Spinal cord (tissue), 10 donors: ENCODE results near the gene HDAC4. TPM values are rescaled to one million over a fixed set of nuclear protein-coding genes. Genes with fewer than 3 reads are reported as not detected.

Source experiments
- DNase-seq, 6 donors: peaks; one replicate each; pipeline versions ENCODE4 v3.0.0 to v3.0.0-alpha.2; 2013 to 2015; ENCODE audit warnings: low spot score in 6 of 6, low read depth in 4 of 6
- H3K27ac ChIP-seq: one replicate; pipeline ENCODE4 v1.5.1; 2013; ENCODE audit warnings: low read depth, low read length, control low read depth
- H3K27me3 ChIP-seq: one replicate; pipeline ENCODE4 v1.6.1; 2013; ENCODE audit warnings: low read length; ENCODE audit not compliant: control insufficient read depth, insufficient read depth
- H3K36me3 ChIP-seq: one replicate; pipeline ENCODE4 v1.6.1; 2013; ENCODE audit warnings: low read length; ENCODE audit not compliant: control insufficient read depth, insufficient read depth
- H3K4me1 ChIP-seq: one replicate; pipeline ENCODE4 v1.6.1; 2013; ENCODE audit warnings: low read length; ENCODE audit not compliant: control insufficient read depth, insufficient read depth
- H3K4me3 ChIP-seq: one replicate; pipeline ENCODE4 v1.5.1; 2013; ENCODE audit warnings: low read depth, low read length, control low read depth
- H3K9me3 ChIP-seq: one replicate; pipeline ENCODE4 v1.6.1; 2013; ENCODE audit warnings: low read length; ENCODE audit not compliant: control insufficient read depth, insufficient read depth
- WGBS: methylation state at CpG from one replicate; pipeline ENCODE4 v1.1.5; 2013; ENCODE audit warnings: missing lambda C conversion rate; ENCODE audit not compliant: insufficient coverage; 5-methylcytosine and 5-hydroxymethylcytosine counted together
- polyA plus RNA-seq, 2 donors: library from polyadenylated mRNA; unstranded; fragments of 120-200 nt; gene quantifications; one replicate each; pipeline ENCODE4 v1.2.1, GENCODE V29; 2013; ENCODE audit not compliant: insufficient read length in 2 of 2
- total RNA-seq, 2 donors: library from RNA; depleted of rRNA in 1 of 2; stranded (reverse); fragments of 120-200 nt in 1 of 2; fragments of >200 nt in 1 of 2; gene quantifications; one replicate each; pipeline versions ENCODE4 v1.2.3 to v1.2.4, GENCODE V29; 2013 to 2014
- donor health status: healthy.

HDAC4 gene
- total and polyA plus RNA-seq, 4 donors: 20.7 to 35.3 (median 25.4) TPM

DNA sequence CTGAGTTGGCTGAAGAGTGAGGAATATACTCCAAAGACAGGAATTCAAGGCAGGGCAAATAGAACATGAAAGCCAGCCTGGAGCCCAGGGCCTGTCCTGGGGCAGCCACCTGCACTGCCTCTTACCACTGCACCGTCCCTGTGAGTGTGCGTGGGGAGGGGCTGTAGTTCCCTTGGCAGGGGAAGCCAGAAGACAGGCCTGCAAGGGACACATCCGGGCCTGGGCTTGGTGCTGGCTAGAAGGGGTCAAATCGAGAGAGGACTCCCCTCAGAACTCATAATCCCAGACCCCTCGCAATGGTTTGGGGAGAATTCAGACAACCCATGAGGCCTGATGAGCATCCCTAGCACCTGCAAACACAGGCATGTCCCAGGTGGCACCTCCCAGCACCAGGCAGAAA lies 87.0 kb downstream of the HDAC4 start:
- no peak overlapping the region for H3K27ac ChIP-seq
- peaks cover 7% of the 10 kb centered on the region for H3K9me3 ChIP-seq
- 94% methylated on average over 3 of the region's 5 CpGs for WGBS
- peaks cover 16% of the 10 kb centered on the region for H3K36me3 ChIP-seq
- DNase-seq: no peak
- no peaks in the 10 kb centered on the region for H3K27me3 ChIP-seq
- peaks cover 72% of the 10 kb centered on the region for H3K4me1 ChIP-seq
- H3K4me3 ChIP-seq: no peak overlapping the region

DNA sequence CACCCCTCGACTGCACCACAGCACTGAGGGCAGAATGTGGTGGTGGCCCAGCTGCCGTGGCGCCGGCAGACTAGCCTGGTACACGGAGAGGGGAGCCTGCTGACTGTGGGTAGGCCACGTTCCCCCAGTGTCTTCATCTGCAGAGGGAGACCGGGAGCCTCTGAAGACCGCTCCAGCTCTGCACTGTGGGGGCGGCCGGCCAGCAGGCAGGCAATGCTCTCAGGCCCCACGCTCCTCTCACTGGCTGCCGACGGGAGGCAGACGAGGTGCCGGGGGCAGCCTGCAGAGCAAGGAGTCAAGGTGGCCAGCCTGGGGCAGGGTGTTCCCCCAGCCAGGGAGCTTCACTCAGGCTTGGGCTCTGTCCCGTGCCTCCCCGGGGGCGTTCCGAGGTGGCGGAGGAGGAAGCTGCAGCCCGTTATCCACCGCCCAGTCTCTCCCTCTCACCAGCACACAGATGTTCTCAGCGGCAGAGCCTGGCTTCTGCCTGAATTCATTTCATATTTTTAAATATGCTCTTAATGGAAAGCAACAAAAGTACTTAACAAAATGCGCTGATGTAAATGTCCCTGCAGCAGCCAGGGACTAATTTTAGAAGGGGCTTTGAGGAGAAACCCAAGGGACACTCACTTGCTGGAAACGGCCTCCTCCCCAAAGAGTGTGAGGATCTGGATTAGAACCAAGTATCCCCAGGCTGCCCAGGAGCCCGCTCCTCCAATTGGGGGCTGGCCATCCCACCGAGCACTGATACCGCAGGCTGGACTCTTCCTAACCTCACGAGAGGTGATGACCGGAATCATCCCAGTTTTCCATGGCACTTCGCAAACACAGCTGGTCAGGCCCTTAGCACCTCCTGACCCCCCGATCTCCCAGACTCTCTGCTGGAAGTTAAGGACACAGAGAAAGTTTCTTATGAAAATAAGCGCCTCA lies 87.8 kb downstream of the HDAC4 start:
- DNase-seq: no peak
- WGBS: 86% methylated on average over 27 of the region's 33 CpGs
- H3K9me3 ChIP-seq: peaks cover 7% of the 10 kb centered on the region
- H3K36me3 ChIP-seq: peaks cover 16% of the 10 kb centered on the region
- no peaks in the 10 kb centered on the region for H3K27me3 ChIP-seq
- peaks cover 71% of the 10 kb centered on the region for H3K4me1 ChIP-seq
- no peak overlapping the region for H3K4me3 ChIP-seq
- H3K27ac ChIP-seq: peak overlapping the region; percentile 59

DNA sequence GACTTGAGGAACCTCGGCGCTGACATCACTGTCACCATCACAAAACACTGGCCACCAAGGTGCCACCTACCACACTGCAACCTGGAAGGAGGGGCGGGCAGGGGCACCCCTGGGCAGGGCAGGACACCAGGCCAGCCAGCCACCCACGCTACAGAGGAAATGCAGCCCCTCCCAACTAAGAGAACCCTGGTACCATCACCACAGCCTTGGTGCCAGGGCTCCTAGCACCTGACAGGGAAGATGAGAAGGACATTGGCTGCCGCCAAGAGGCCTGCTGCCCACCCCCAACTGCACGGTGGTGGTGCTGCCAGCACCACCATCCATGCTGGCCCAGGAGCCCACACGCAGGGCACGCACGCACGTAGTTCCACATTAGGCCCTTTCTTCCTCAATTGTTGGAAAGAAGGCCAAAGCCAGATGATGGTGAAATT lies 88.7 kb downstream of the HDAC4 start:
- DNase-seq: no peak
- Histone ChIP-seq H3K4me1 (peaks cover 72% of the 10 kb centered on the region), H3K27ac (no peak overlapping the region)

DNA sequence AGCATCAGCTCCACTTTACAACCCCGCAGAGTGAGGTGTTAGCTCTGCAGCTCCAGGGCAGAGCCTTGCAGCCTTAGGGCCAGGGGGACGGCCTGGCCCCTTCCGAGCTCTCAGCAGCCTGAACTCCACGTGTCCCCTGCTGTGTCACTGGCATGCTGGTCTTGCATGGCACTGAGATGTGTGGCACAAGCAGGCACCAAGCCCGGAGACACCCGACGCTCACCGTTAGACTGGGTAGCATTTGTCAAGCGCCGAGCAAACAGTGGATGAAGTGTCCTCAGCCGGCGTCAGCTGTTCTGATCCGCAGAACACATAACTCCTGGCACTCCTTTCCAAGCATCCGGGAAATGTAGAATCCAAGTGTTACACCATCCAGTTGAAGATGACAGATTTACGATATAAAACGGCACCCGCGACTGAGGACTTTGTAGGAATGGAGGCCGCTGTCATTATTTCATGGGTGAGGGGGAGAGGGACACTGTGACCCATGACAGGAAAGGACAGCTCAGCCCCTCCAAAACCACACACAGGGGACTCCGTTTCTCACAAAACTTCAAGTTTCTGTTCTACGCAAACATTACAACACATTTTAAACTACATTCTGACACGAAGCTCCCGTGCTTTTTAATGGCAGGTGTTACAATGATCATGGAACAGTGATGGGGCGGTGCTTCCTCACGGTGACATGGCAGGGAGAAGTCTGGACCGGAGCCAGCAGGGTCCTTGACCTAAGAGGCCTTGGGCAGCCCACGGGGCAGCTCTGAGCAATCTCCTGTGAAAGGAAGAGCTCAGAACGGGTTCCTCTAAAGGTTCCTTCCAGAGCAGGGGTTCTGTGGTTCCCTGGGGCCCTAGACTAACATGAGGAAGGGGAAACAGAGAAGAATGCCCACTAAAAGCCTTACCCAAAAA lies 89.4 kb downstream of the HDAC4 start:
- Histone ChIP-seq H3K27ac (peak overlapping the region; percentile 86), H3K36me3 (peaks cover 25% of the 10 kb centered on the region), H3K4me3 (no peak overlapping the region), H3K27me3 (no peaks in the 10 kb centered on the region), H3K4me1 (peaks cover 72% of the 10 kb centered on the region), H3K9me3 (peaks cover 7% of the 10 kb centered on the region)
- WGBS: 55% methylated on average over 20 of the region's 28 CpGs
- DNase-seq: peak in 1 of 6 donors; percentile 56

More for the DNA sequence above, 88.7 kb downstream of the HDAC4 start:
- Histone ChIP-seq H3K27me3 (no peaks in the 10 kb centered on the region), H3K36me3 (peaks cover 18% of the 10 kb centered on the region), H3K4me3 (no peak overlapping the region), H3K9me3 (peaks cover 7% of the 10 kb centered on the region)
- WGBS: 80% methylated on average over 10 of the region's 10 CpGs

DNA sequence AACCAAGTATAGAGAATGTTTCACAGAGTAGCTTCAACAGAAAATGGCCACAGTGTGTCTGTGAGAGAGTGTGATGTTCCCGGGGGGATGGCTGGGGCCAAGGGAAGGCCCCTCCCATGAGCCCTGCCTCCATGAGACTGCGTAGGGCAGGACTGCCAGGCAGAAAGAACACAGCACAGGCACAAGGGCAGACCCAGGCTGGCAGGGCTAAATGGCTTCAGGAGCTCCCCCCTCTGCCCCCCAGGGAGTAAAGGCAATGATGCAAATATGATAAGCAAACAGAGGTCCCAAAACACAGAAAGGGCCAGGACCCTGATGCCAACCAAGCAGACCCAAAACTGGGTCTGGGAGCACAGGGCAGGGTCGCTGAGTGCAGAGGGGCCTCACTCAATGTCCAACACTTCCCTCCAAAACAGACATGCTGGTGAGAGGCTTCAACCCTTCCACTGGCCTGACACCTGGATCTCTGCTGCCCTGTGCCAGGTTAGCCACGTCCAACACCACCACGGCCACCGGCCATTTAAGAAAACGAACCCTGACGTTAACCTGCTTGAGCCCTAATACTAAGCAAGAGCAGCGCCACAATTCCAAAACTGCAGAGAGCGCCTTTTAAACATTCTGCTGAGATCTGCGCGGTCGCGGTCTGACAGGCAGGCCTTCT lies 90.3 kb downstream of the HDAC4 start:
- peaks cover 81% of the 10 kb centered on the region for H3K4me1 ChIP-seq
- H3K36me3 ChIP-seq: peaks cover 27% of the 10 kb centered on the region
- H3K27me3 ChIP-seq: no peaks in the 10 kb centered on the region
- H3K9me3 ChIP-seq: peaks cover 7% of the 10 kb centered on the region
- WGBS: 86% methylated on average over 14 of the region's 14 CpGs
- no peak for DNase-seq
- no peak overlapping the region for H3K4me3 ChIP-seq
- H3K27ac ChIP-seq: peak overlapping the region; percentile 86

DNA sequence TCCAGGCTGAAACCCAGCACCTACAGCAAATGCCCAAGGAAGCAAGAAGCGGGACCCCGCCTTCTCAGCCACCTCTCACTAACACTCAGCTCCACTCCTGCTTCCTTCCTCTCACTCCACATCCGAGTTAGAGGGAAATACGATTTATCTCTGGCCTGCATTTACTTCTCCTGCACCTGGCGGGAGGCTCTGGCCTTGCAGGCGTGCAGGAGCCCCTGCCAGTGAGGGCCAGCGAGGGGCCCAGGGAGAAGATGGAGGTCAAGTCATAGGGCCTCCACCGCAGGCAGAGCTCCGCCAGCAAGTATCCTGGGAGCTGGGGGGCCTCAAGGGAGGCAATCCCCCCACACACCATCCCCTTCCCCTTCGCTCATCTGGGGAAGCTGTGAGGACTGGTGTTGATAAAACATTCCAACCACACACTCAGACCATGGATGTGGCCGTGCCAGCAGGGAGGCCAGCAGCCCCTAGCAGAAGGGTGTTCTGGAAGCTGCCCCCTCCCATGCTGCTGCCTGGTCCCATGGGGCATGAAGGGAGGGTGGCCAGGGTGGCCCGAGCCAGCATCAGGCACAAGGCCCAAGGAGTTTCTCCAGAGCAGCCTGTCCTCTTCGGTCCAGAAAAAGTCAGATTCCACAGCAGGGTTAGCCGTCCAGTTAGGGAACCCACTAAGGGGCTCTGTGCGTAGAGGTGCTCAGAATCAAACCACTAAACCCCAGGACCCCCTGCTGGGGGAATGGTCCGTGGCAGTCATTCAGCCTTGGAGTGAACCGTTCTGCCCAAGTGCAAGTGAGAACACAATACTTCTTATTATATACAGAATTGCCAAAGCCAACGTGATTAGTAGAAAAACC lies 91.2 kb downstream of the HDAC4 start:
- peaks cover 90% of the 10 kb centered on the region for H3K4me1 ChIP-seq
- H3K27ac ChIP-seq: peak overlapping the region; percentile 86
- peak overlapping the region; percentile 20 for H3K4me3 ChIP-seq
- H3K9me3 ChIP-seq: no peaks in the 10 kb centered on the region
- H3K27me3 ChIP-seq: no peaks in the 10 kb centered on the region
- H3K36me3 ChIP-seq: peaks cover 27% of the 10 kb centered on the region
- WGBS: 73% methylated on average over 12 of the region's 18 CpGs
- DNase-seq: no peak

DNA sequence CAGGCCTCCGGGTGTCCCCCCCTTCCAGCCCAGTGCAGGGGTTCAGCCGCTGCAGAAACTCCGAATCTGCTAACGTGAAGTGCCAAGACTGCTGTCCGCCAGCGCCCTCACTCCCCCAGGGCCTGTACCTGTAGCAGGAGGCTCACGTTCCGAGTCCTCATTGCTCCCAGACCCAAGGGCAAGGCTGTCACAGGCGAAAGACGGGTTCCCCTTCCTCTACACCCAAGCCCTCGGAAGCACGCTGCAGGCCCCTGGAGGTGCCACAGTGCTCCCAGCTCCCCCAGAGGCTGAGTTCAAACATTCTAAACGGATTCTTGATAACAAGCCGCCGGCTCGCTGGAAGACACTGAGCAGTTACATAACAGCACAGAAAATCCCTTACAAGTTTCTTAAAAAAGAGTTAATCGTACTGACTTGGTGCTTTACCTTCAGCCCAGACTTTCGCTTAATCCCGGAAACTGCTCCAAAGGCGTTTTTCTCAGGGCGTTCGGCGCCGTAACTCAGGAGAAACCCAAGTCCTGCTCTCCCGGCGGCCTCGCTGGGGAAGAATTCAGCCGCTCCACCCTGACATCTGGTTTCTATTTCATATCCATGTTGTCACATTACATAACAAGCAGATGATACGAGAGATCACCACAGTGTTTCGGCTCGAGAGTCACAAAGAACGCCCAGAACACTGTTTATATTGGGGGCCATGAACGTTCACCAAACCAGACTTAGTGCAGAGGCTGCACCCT lies 92.0 kb downstream of the HDAC4 start:
- peak in 1 of 6 donors; percentile 48 for DNase-seq
- Histone ChIP-seq H3K4me1 (peaks cover 95% of the 10 kb centered on the region), H3K27me3 (no peaks in the 10 kb centered on the region), H3K4me3 (peak overlapping the region; percentile 20), H3K36me3 (peaks cover 27% of the 10 kb centered on the region), H3K27ac (peak overlapping the region; percentile 86), H3K9me3 (no peaks in the 10 kb centered on the region)
- WGBS: 78% methylated on average over 32 of the region's 33 CpGs

DNA sequence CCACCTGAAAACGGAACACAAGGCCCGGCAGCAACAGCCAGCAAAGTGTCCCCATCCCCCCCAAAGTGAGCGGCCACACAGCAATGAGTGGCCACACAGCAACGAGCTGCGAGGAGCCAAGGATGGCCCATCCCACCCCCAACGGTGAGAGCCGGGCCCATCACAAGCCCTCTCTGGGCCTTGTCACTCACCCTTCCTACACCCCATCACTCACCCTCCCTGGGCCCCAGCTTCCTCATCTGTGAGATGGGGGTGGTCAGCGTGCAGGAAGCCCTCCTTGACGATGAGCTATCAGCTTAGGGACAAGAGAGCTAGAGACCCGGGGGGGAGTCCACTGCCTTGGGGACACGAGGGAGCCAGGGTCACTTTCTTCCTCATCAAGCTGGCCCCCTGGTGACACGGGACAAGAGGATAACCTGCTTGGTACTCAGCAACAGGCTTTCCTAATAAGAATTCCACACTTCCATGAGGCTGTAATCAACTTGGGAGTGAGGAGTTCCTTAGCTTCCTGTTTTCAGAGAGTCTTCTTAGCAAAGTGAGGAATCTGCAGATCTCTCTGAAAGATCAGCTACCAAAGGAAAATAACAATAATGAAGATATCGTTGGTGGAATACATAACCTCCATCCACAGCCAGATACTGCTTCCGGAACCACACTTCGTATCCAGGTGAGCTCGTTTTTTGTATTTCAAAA lies 92.8 kb downstream of the HDAC4 start:
- H3K9me3 ChIP-seq: no peaks in the 10 kb centered on the region
- H3K27me3 ChIP-seq: no peaks in the 10 kb centered on the region
- peaks cover 30% of the 10 kb centered on the region for H3K36me3 ChIP-seq
- no peak overlapping the region for H3K27ac ChIP-seq
- 90% methylated on average over 12 of the region's 16 CpGs for WGBS
- peak overlapping the region; percentile 20 for H3K4me3 ChIP-seq
- peaks cover 95% of the 10 kb centered on the region for H3K4me1 ChIP-seq
- DNase-seq: no peak
